ENCODE results near the gene S100A11. TPM values are rescaled to one million over a fixed set of nuclear protein-coding genes. Genes with fewer than 3 reads are reported as not detected.

S100A11 gene
- total RNA-seq, 3 donors from 2014 or later: 88.8 to 230 (median 93.8) TPM

- TF ChIP-seq CTCF (IDR thresholded peaks at IDR 0.05): no peak
- Histone ChIP-seq H3K4me3 (peak overlapping the region; percentile 31), H3K9me3 (no peaks in the 10 kb centered on the region), H3K36me3 (ENCODE audit: low read depth) (no peaks in the 10 kb centered on the region), H3K4me1 (ENCODE audit: low read depth) (peaks cover 21% of the 10 kb centered on the region)
- intact Hi-C loops (cut with DNase I, micrococcal nuclease): no loop called here
- DNase-seq (peak in 2 of 3 donors; percentile 48 to 68), ATAC-seq (peak; percentile 40)
Observed at GRCh38 chr1:152035539-152036266, 1.1 kb downstream of the S100A11 start.

- ATAC-seq: peak; percentile 72
- Histone ChIP-seq H3K4me1 (ENCODE audit: low read depth) (peaks cover 21% of the 10 kb centered on the region), H3K9me3 (no peaks in the 10 kb centered on the region), H3K4me3 (no peak overlapping the region), H3K36me3 (ENCODE audit: low read depth) (no peaks in the 10 kb centered on the region)
- intact Hi-C loops (cut with DNase I, micrococcal nuclease): no loop called here
- peak; percentile 67 for TF ChIP-seq CTCF (IDR thresholded peaks at IDR 0.05)
- DNase-seq: peak; percentile 64 to 77 (median 73)
Observed at GRCh38 chr1:152034654-152035538, 1.9 kb downstream of the S100A11 start.

- DNase-seq (no peak), ATAC-seq (peak; percentile 57)
- H3K4me1 ChIP-seq (ENCODE audit: low read depth): peaks cover 21% of the 10 kb centered on the region
- H3K9me3 ChIP-seq: no peaks in the 10 kb centered on the region
- no peaks in the 10 kb centered on the region for H3K36me3 ChIP-seq (ENCODE audit: low read depth)
- intact Hi-C loops (cut with DNase I, micrococcal nuclease): no loop called here
- H3K4me3 ChIP-seq: no peak overlapping the region
- no peak for TF ChIP-seq CTCF (IDR thresholded peaks at IDR 0.05)
Observed at GRCh38 chr1:152034324-152034653, 2.5 kb downstream of the S100A11 start.

- no peak for DNase-seq
- Histone ChIP-seq H3K36me3 (ENCODE audit: low read depth) (no peaks in the 10 kb centered on the region), H3K9me3 (no peaks in the 10 kb centered on the region), H3K4me1 (ENCODE audit: low read depth) (peaks cover 12% of the 10 kb centered on the region), H3K4me3 (no peak overlapping the region)
- TF ChIP-seq CTCF (IDR thresholded peaks at IDR 0.05): no peak
- intact Hi-C loops (cut with DNase I, micrococcal nuclease): no loop called here
- no peak for ATAC-seq
Observed at GRCh38 chr1:152029929-152030211, 6.9 kb downstream of the S100A11 start.

GRCh38 chr1:152029144-152029928, 7.5 kb downstream of the S100A11 start:
- Histone ChIP-seq H3K36me3 (ENCODE audit: low read depth) (no peaks in the 10 kb centered on the region), H3K4me1 (ENCODE audit: low read depth) (peaks cover 7% of the 10 kb centered on the region), H3K4me3 (no peak overlapping the region), H3K9me3 (no peaks in the 10 kb centered on the region)
- intact Hi-C loops (cut with DNase I, micrococcal nuclease): no loop called here
- ATAC-seq: no peak
- no peak for DNase-seq
- no peak for TF ChIP-seq CTCF (IDR thresholded peaks at IDR 0.05)
